HFFc6 (cell line): ENCODE results near the gene MAPRE2. TPM values are rescaled to one million over a fixed set of nuclear protein-coding genes. Genes with fewer than 3 reads are reported as not detected.
A peak's percentile ranks its signal among the peaks of the same experiment; 100 is the strongest.

ENCODE experiments used
- DNase-seq: peaks from one replicate; pipeline ENCODE4 v3.0.0-alpha.2; 2018
- H3K27ac Mint-ChIP-seq: 2 replicates; pipeline ENCODE4 v1.8.0; 2020; ENCODE audit warnings: mild to moderate bottlenecking, mixed read lengths
- H3K27me3 Mint-ChIP-seq: 2 replicates; pipeline ENCODE4 v1.8.0; 2021; ENCODE audit warnings: mild to moderate bottlenecking, moderate library complexity, mixed read lengths; ENCODE audit not compliant: insufficient read depth
- H3K36me3 Mint-ChIP-seq: 2 replicates; pipeline ENCODE4 v1.8.0; 2021; ENCODE audit warnings: low read depth, mixed read lengths
- H3K4me1 Mint-ChIP-seq: 2 replicates; pipeline ENCODE4 v1.8.0; 2020; ENCODE audit warnings: low read depth, mixed read lengths
- H3K4me3 Mint-ChIP-seq: 2 replicates; pipeline ENCODE4 v1.8.0; 2020; ENCODE audit warnings: mild to moderate bottlenecking, moderate library complexity, mixed read lengths
- H3K9me3 Mint-ChIP-seq: 2 replicates; pipeline ENCODE4 v1.8.0; 2020; ENCODE audit warnings: mild to moderate bottlenecking, mixed read lengths
- total RNA-seq, 6 experiments: library from RNA; stranded (reverse); fragmentation: NEBNext Ultra II Directional; extraction: Animal tissue kit (Norgen Biotek cat#: 25700); gene quantifications; 2 replicates in 1 of 6; 3 replicates in 5 of 6; pipeline ENCODE4 v1.2.3, GENCODE V29; 2021
- TF ChIP-seq, protein P1 (sequence below): fragments of 200-600 bp; sonication (generic); IDR thresholded peaks from 2 replicates; pipeline ENCODE4 v1.5.0; 2021; ENCODE audit warnings: antibody characterized with exemption, mild to moderate bottlenecking

MAPRE2 gene
- total RNA-seq, 6 experiments from 2014 or later, result 22.4 to 39.1 (median 24.4) TPM

DNA sequence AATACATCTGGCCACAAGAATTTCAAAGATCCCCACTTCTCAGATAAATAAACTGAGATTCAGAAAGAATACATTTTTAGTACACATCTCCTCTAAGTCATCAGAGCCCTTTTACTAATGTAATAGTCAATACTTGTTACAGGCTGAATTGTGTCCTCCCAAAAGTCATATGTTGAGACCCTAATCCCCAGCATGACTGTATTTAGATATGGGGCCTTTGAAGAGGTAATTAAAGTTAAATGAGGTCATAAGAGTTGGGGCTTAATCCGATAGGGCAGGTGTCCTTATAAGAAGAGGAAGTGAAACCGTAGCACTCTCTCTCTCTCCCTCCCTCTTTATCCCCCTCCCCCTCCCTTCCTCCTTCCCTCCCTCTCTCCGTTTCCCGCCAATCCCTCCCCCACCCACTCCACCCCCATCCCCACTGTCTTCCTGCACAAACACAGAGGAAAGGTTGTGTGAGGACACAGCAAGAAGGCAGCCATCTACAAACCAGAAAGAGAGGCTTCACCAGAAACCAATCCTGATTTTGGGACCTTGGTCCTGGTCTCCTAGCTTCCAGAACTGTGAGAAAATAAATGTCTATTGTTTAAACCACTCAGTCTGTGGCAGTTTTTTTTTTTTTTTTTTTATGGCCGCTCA is 133.0 kb downstream of the MAPRE2 start:
- TF ChIP-seq, protein P1, sequence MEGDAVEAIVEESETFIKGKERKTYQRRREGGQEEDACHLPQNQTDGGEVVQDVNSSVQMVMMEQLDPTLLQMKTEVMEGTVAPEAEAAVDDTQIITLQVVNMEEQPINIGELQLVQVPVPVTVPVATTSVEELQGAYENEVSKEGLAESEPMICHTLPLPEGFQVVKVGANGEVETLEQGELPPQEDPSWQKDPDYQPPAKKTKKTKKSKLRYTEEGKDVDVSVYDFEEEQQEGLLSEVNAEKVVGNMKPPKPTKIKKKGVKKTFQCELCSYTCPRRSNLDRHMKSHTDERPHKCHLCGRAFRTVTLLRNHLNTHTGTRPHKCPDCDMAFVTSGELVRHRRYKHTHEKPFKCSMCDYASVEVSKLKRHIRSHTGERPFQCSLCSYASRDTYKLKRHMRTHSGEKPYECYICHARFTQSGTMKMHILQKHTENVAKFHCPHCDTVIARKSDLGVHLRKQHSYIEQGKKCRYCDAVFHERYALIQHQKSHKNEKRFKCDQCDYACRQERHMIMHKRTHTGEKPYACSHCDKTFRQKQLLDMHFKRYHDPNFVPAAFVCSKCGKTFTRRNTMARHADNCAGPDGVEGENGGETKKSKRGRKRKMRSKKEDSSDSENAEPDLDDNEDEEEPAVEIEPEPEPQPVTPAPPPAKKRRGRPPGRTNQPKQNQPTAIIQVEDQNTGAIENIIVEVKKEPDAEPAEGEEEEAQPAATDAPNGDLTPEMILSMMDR, result no peak
- Mint-ChIP-seq H3K36me3 (no peaks in the 10 kb centered on the region), H3K27me3 (peaks cover 10% of the 10 kb centered on the region), H3K4me3 (no peak overlapping the region), H3K27ac (no peak overlapping the region), H3K4me1 (no peaks in the 10 kb centered on the region), H3K9me3 (no peaks in the 10 kb centered on the region)
- DNase-seq, result no peak

DNA sequence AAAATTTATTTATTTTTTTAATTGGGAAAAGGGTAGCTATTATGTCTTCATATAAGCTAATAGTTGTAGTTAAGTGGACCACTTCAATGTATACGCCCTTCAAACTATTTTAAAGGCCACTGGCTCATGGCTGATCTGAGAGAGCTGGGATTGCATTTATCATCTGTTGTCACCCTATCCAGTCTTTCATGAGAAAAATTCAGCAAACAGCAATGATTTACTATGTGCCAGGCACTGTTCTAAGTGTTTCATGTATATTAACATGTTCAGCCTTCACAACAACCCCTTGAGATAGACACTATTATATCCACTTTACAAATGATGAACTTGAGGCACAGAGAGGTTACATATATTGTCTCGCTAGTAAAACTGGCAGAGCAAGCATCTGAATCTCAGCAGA is 133.5 kb downstream of the MAPRE2 start:
- Mint-ChIP-seq H3K27ac (no peak overlapping the region), H3K36me3 (no peaks in the 10 kb centered on the region), H3K9me3 (no peaks in the 10 kb centered on the region), H3K4me3 (no peak overlapping the region), H3K4me1 (no peaks in the 10 kb centered on the region), H3K27me3 (peaks cover 7% of the 10 kb centered on the region; the same call in 1 of the 2 replicates)
- TF ChIP-seq, protein P1, result no peak
- no peak for DNase-seq

DNA sequence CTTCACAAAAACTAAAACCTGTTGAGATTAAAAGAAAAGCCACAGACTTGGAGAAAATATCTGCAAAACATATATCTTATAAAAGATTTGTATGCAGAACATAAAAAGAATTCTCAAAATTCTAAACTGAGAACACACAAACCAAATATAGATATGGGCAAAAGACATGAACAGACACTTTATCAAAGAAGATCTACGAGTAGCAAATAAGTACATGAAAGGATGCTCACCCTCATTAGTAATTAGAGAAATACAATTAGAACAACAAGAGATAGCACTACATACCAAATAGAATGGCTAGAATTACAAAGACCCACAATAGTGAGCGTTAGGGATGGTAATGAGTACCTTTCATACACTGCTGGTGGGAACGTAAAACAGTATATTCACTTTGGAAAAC is 135.7 kb downstream of the MAPRE2 start:
- Mint-ChIP-seq H3K9me3 (no peaks in the 10 kb centered on the region), H3K27me3 (peaks cover 6% of the 10 kb centered on the region; the same call in 1 of the 2 replicates), H3K36me3 (no peaks in the 10 kb centered on the region), H3K4me3 (no peak overlapping the region), H3K4me1 (no peaks in the 10 kb centered on the region), H3K27ac (no peak overlapping the region)
- TF ChIP-seq, protein P1, result no peak
- no peak for DNase-seq

DNA sequence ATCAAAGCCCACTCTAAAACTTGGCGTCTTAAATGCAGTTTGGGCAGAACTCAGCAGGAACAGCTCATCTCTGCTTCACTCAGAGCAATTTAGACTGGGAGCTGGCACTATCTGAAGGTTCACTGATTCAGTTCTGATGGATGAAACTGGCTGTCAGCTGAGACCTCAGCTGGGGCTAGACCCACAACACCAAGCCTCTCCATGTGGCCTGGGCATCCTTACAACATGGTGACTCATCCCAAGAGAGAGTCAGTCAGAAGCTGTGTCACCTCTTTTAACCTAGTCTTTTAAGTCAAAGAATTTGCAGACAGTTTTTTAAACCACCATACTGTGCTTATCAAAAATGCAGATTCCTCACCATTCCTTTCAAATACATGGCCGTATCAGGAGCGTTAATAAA is 137.0 kb downstream of the MAPRE2 start:
- TF ChIP-seq, protein P1, result no peak
- Mint-ChIP-seq H3K4me3 (no peak overlapping the region), H3K36me3 (no peaks in the 10 kb centered on the region)

DNA sequence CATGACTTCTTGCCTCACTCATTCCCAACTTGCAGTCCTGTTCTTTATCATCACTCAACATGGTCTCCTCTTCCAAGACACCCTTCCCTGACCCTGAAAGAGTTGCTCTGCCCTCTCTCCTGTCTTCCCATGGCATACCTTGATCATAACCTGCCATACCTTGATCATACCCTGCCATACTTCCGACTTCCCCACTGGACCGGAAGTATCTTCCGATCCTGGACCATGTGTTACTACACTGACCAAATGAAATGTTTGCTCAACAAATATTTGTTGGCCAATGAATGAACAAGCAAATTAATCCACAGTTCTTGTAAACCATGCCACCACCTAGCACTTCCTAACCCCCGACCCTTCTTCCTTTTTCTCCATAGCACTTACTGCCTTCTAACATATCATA is 138.7 kb downstream of the MAPRE2 start:
- no peaks in the 10 kb centered on the region for H3K36me3 Mint-ChIP-seq
- no peak for DNase-seq
- peaks cover 11% of the 10 kb centered on the region; the same call in 1 of the 2 replicates for H3K27me3 Mint-ChIP-seq
- H3K27ac Mint-ChIP-seq, result no peak overlapping the region
- TF ChIP-seq, protein P1, result no peak
- H3K4me3 Mint-ChIP-seq, result no peak overlapping the region
- no peaks in the 10 kb centered on the region for H3K9me3 Mint-ChIP-seq
- no peaks in the 10 kb centered on the region for H3K4me1 Mint-ChIP-seq

More for the DNA sequence above, 137.0 kb downstream of the MAPRE2 start:
- Mint-ChIP-seq H3K27ac (no peak overlapping the region), H3K9me3 (no peaks in the 10 kb centered on the region), H3K27me3 (peaks cover 8% of the 10 kb centered on the region; the same call in 1 of the 2 replicates), H3K4me1 (no peaks in the 10 kb centered on the region)
- peak; percentile 43 for DNase-seq
